GM12878 (cell line): ENCODE data around the gene TSPO2. TPM values are rescaled to one million over a fixed set of nuclear protein-coding genes. Genes with fewer than 3 reads are reported as not detected.

ENCODE experiments used
- ATAC-seq: fragments of 200-7000 bp; cut with Tn5 transposase; 3 replicates; pipeline ENCODE4 v1.9.1; 2020; ENCODE audit warnings: mild to moderate bottlenecking, moderate library complexity
- BruUV-seq: library from RNA; stranded (reverse); fragments of 400-500 nt; replicated peaks from 2 replicates; lab custom pipeline; 2021; lab: Mats Ljungman, UMichigan
- CTCF ChIA-PET: fragments of 300-600 bp; sonication (Branson Sonifier 250); formaldehyde crosslinking; extraction: SDS; loops from one replicate; lab custom pipeline; 2021; ENCODE audit warnings: inconsistent platforms; lab: Yijun Ruan, JAX
- POLR2A ChIA-PET: fragments of 350-600 bp; formaldehyde crosslinking; extraction: SDS; loops from one replicate; lab custom pipeline; 2021; ENCODE audit warnings: inconsistent platforms; lab: Charles Lee
- RAD21 ChIA-PET: fragments of 300-600 bp; sonication (Branson Sonifier 250); formaldehyde crosslinking; loops from one replicate; lab custom pipeline; 2023; ENCODE audit warnings: antibody characterized with exemption; ENCODE audit not compliant: unreplicated experiment; lab: Charles Lee
- SMC1A ChIA-PET: fragments of 300-600 bp; sonication (Branson Sonifier 250); formaldehyde crosslinking; loops from one replicate; lab custom pipeline; 2023; ENCODE audit not compliant: unreplicated experiment, uncharacterized antibody; lab: Charles Lee
- DNase-seq: peaks from one replicate; pipeline ENCODE4 v3.0.0-alpha.2; 2011; ENCODE audit warnings: low read depth, low spot score
- FAIRE-seq: peaks from 3 replicates; lab custom pipeline; 2011; peaks lifted over from hg19 to GRCh38; lab: Jason Lieb, UNC
- H2AFZ ChIP-seq: 2 replicates; pipeline ENCODE4 v1.6.0; 2011; ENCODE audit warnings: low read depth, low read length, control low read depth; ENCODE audit not compliant: control insufficient read depth
- H3K27ac ChIP-seq: 2 replicates; pipeline ENCODE4 v1.5.1; 2011; ENCODE audit warnings: control low read depth; ENCODE audit not compliant: control insufficient read depth, insufficient read depth
- H3K27me3 ChIP-seq, 2 experiments: replicated peaks in 1 of 2; 2 replicates each; pipeline versions ENCODE4 v1.6.0 to v1.6.1; 2011; ENCODE audit warnings: low read length in 1 of 2; ENCODE audit not compliant: control insufficient read depth in 2 of 2, insufficient read depth in 2 of 2
- H3K36me3 ChIP-seq, 2 experiments: 2 replicates each; pipeline ENCODE4 v1.5.1; 2011; ENCODE audit warnings: low read length in 1 of 2; ENCODE audit not compliant: control insufficient read depth in 2 of 2, insufficient read depth in 2 of 2
- H3K4me1 ChIP-seq: 2 replicates; pipeline ENCODE4 v1.6.1; 2011; ENCODE audit warnings: mild to moderate bottlenecking, low read length, moderate library complexity, mixed read lengths; ENCODE audit not compliant: control insufficient read depth, insufficient read depth
- H3K4me2 ChIP-seq: 2 replicates; pipeline ENCODE4 v1.6.0; 2011; ENCODE audit warnings: control low read depth; ENCODE audit not compliant: control insufficient read depth, insufficient read depth
- H3K4me3 ChIP-seq: fragments of 200-600 bp; sonication (generic); 2 replicates; pipeline ENCODE4 v1.5.1; 2016
- H3K79me2 ChIP-seq: 2 replicates; pipeline ENCODE4 v1.6.0; 2011; ENCODE audit warnings: low read length; ENCODE audit not compliant: control insufficient read depth, insufficient read depth
- H3K9ac ChIP-seq: 2 replicates; pipeline ENCODE4 v1.8.0; 2011; ENCODE audit warnings: low read length, control low read depth, mixed read lengths; ENCODE audit not compliant: control insufficient read depth, insufficient read depth
- H3K9me3 ChIP-seq: replicated peaks from 3 replicates; pipeline ENCODE4 v1.5.1; 2011; ENCODE audit warnings: mild to moderate bottlenecking, low read length; ENCODE audit not compliant: control insufficient read depth, insufficient read depth
- H4K20me1 ChIP-seq: 2 replicates; pipeline ENCODE4 v1.6.0; 2011; ENCODE audit not compliant: control insufficient read depth, insufficient read depth
- ASH2L ChIP-seq: fragments of 300-600, 200-600 bp; sonication (generic); IDR thresholded peaks from 2 replicates; pipeline ENCODE4 v1.6.1; 2017; ENCODE audit warnings: low read depth, mild to moderate bottlenecking, borderline replicate concordance
- FOXK2 ChIP-seq: fragments of 450-650 bp; IDR thresholded peaks from 2 replicates; pipeline ENCODE4 v1.6.1; 2017; ENCODE audit warnings: mild to moderate bottlenecking, moderate library complexity
- MLLT1 ChIP-seq: fragments of 450-650 bp; IDR thresholded peaks from 2 replicates; pipeline ENCODE4 v1.6.1; 2016; ENCODE audit warnings: mild to moderate bottlenecking
- NFXL1 ChIP-seq: fragments of 450-650 bp; IDR thresholded peaks from 2 replicates; pipeline ENCODE4 v1.6.1; 2017; ENCODE audit warnings: antibody characterized with exemption, mild to moderate bottlenecking, borderline replicate concordance
- RB1 ChIP-seq: fragments of 450-650 bp; formaldehyde crosslinking; IDR thresholded peaks from 2 replicates; pipeline ENCODE4 v1.6.1; 2017; ENCODE audit warnings: mild to moderate bottlenecking, borderline replicate concordance
- USF2 ChIP-seq: IDR thresholded peaks from 2 replicates; pipeline ENCODE4 v1.6.1; 2011; ENCODE audit warnings: low read depth, low read length, improper control_type of control experiment, borderline replicate concordance
- YY1 ChIP-seq: IDR thresholded peaks from 2 replicates; pipeline ENCODE4 v1.6.1; 2011; ENCODE audit warnings: low read depth, mild to moderate bottlenecking, low read length
- ZBTB40 ChIP-seq: fragments of 450-650 bp; IDR thresholded peaks from 2 replicates; pipeline ENCODE4 v1.6.1; 2016; ENCODE audit warnings: mild to moderate bottlenecking, moderate library complexity, borderline replicate concordance
- WGBS: methylation state at CpG from one replicate; pipeline ENCODE4 v1.1.6; 2016; ENCODE audit warnings: low lambda C conversion rate; ENCODE audit not compliant: insufficient replicate concordance, insufficient coverage; ENCODE audit errors: missing lambda C conversion rate; 5-methylcytosine and 5-hydroxymethylcytosine counted together
- in situ Hi-C: fragments of 300-500 bp; cut with MboI; formaldehyde crosslinking; loops from 9 replicates; pipeline ENCODE4 v1.14.3; 2018; ENCODE audit warnings: mixed read lengths
- intact Hi-C: fragments of 100-400 bp; cut with micrococcal nuclease; formaldehyde crosslinking; loops from one replicate; pipeline ENCODE4 v1.14.2; 2022; ENCODE audit not compliant: unreplicated experiment
- polyA plus RNA-seq, 11 experiments: library from polyadenylated mRNA; depleted of rRNA in 4 of 11; unstranded in 6 of 11; stranded (reverse) in 5 of 11; fragments of >200 nt; fragmentation: Nextera tagmentation in 4 of 11; fragmentation: Illumina TruSeq in 1 of 11; extraction: Ambion mirVana in 4 of 11; extraction: Trizol in 1 of 11; gene quantifications; 1 replicate in 1 of 11; 2 replicates in 10 of 11; pipeline versions ENCODE4 v1.2.1 to v1.2.3, GENCODE V29; 2011 to 2016; ENCODE audit warnings: inconsistent platforms in 2 of 11, missing spikeins in 2 of 11, low read depth in 1 of 11
- total RNA-seq, 4 experiments: library from RNA; depleted of rRNA in 3 of 4; stranded (reverse); fragments of >200 nt in 3 of 4; fragmentation: Illumina TruSeq in 1 of 4; extraction: Trizol in 1 of 4; gene quantifications; 2 replicates each; pipeline versions ENCODE4 v1.2.1 to v1.2.3, GENCODE V29; 2013 to 2021

The TSPO2 gene
- total and polyA plus RNA-seq, 10 of the 15 experiments (the other 5 are each of a cell fraction or from before 2014, with no cell fraction given): not detected

GRCh38 chr6:41040101-41040939 is 1.9 kb upstream of the TSPO2 start:
- DNase-seq (no peak), FAIRE-seq (no peak), ATAC-seq (peak; percentile 41)
- SMC1A ChIA-PET: interaction anchor here (1.1 to 2.9 kb wide), 4 partner anchors 10 to 22 kb away, joined by 3 to 13 read pairs (median 6); no protein-coding TSS in a partner anchor
- RAD21 ChIA-PET: interaction anchor here (2.1 kb wide), 1 partner anchor 12 kb away, joined by 5 read pairs; no protein-coding TSS in a partner anchor
- H3K79me2 ChIP-seq: no peaks in the 10 kb centered on the region
- in situ Hi-C loops (no loop called here), intact Hi-C loops (no loop called here)
- H3K4me1 ChIP-seq: no peaks in the 10 kb centered on the region
- H4K20me1 ChIP-seq: no peaks in the 10 kb centered on the region
- no peaks in the 10 kb centered on the region for H3K36me3 ChIP-seq
- POLR2A ChIA-PET: interaction anchor here (0.9 to 1.3 kb wide), 3 partner anchors 16 to 34 kb away, joined by 3 read pairs; no protein-coding TSS in a partner anchor
- no peak overlapping the region for H3K27ac ChIP-seq
- no peak overlapping the region for H3K4me3 ChIP-seq
- no peak overlapping the region for H3K9ac ChIP-seq
- no peak for TF ChIP-seq YY1
- no peak for TF ChIP-seq ASH2L
- TF ChIP-seq FOXK2: 0 out of 2 replicates have a peak, but pooled peaks have one; percentile 6
- no peak for TF ChIP-seq USF2
- TF ChIP-seq RB1: no peak
- TF ChIP-seq NFXL1: no peak
- no peak for TF ChIP-seq ZBTB40
- TF ChIP-seq MLLT1: no peak
- WGBS: 21% methylated on average over 6 of the region's 6 CpGs
- H2AFZ ChIP-seq: no peak overlapping the region
- H3K9me3 ChIP-seq: no peaks in the 10 kb centered on the region
- CTCF ChIA-PET: interaction anchor here (0.6 to 7.7 kb wide), 17 partner anchors 9 to 1338 kb away, joined by 3 to 62 read pairs (median 5); partner anchors contain the start of genes NFYA and OARD1
- no peak overlapping the region for H3K4me2 ChIP-seq
- no TSS peak for BruUV-seq
- H3K27me3 ChIP-seq: no peaks in the 10 kb centered on the region
